Peyer's patch (tissue), 4 donors: ENCODE results near the gene RAD51B.
"Not testable (repeated sequence)": the region's sequence is repeated elsewhere in the genome, so short reads cannot be mapped to it uniquely, and the experiment has no call there.

Experiments used
- POLR2A ChIP-seq, 2 donors: fragments of 450-650 bp; IDR thresholded peaks; one replicate each; pipeline ENCODE4 v1.5.1; 2017; ENCODE audit warnings: antibody characterized with exemption in 2 of 2, mild to moderate bottlenecking in 2 of 2, moderate library complexity in 2 of 2
- TF ChIP-seq, protein P1 (sequence below), 6 experiments: fragments of 450-650 bp in 4 of 6; fragments of 200-600 bp in 2 of 6; sonication (generic) in 1 of 6; IDR thresholded peaks; one replicate each; pipeline ENCODE4 v1.5.1; 2017 to 2019; ENCODE audit warnings: antibody characterized with exemption in 6 of 6, mild to moderate bottlenecking in 3 of 6, moderate library complexity in 1 of 6

- not testable (repeated sequence) for TF ChIP-seq POLR2A (IDR thresholded peaks at IDR 0.05)
- TF ChIP-seq, protein P1, sequence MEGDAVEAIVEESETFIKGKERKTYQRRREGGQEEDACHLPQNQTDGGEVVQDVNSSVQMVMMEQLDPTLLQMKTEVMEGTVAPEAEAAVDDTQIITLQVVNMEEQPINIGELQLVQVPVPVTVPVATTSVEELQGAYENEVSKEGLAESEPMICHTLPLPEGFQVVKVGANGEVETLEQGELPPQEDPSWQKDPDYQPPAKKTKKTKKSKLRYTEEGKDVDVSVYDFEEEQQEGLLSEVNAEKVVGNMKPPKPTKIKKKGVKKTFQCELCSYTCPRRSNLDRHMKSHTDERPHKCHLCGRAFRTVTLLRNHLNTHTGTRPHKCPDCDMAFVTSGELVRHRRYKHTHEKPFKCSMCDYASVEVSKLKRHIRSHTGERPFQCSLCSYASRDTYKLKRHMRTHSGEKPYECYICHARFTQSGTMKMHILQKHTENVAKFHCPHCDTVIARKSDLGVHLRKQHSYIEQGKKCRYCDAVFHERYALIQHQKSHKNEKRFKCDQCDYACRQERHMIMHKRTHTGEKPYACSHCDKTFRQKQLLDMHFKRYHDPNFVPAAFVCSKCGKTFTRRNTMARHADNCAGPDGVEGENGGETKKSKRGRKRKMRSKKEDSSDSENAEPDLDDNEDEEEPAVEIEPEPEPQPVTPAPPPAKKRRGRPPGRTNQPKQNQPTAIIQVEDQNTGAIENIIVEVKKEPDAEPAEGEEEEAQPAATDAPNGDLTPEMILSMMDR (IDR thresholded peaks at IDR 0.05) = not testable (repeated sequence)
Observed at GRCh38 chr14:68115952-68116351, 296.4 kb downstream of the RAD51B start.
